ENCODE results near the gene NCOA1. TPM values are rescaled to one million over a fixed set of nuclear protein-coding genes. Genes with fewer than 3 reads are reported as not detected.

The NCOA1 gene
- total RNA-seq, 1 experiment from 2014 or later = 11.6 TPM

DNA sequence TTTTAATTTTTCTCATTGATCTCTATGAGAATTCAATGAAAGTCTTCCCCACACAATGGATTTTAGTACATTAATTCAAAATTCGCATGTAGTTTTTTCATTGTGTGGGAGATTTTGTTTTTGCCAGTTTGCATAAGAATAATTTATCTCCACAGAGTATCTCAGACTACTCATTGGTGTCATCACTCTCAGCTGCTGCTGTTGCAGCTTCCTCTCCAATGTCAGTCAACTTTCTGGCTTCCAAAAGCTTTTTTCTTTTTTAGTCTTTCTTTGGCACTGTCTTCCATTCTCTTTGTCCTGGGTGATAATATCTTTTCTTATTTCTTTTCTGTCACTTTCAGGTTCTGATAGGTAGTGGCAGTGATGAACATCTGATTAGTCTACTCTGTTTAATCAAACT, 251.7 kb downstream of the NCOA1 start:
- Histone ChIP-seq H3K9me2 (ENCODE audit: insufficient read depth) (no peaks in the 10 kb centered on the region), H4K20me1 (ENCODE audit: insufficient read depth) (no peaks in the 10 kb centered on the region), H3K9me3 (ENCODE audit: insufficient read depth, low read depth) (no peaks in the 10 kb centered on the region), H2AFZ (no peak overlapping the region), H3K4me1 (replicated peaks; ENCODE audit: insufficient read depth) (no peaks in the 10 kb centered on the region), H3K27me3 (ENCODE audit: insufficient read depth, low read depth) (no peaks in the 10 kb centered on the region), H3K4me2 (no peak overlapping the region), H3F3A (ENCODE audit: insufficient read depth, low read depth) (no peaks in the 10 kb centered on the region), H3K4me3 (no peak overlapping the region), H3K27ac (no peak overlapping the region), H3K36me3 (ENCODE audit: low read depth) (no peaks in the 10 kb centered on the region), H3K79me2 (ENCODE audit: low read depth) (no peaks in the 10 kb centered on the region)
- no peak for TF ChIP-seq EZH2 (IDR thresholded peaks at IDR 0.05; ENCODE audit: low read depth)
- TF ChIP-seq CTCF (conservative IDR thresholded peaks at IDR 0.05) = no peak
- BruUV-seq (replicated peaks) = no TSS peak
- intact Hi-C loops (cut with micrococcal nuclease; ENCODE audit: unreplicated experiment) = no loop called here
- no peak for DNase-seq
- ChIA-PET CTCF (interaction anchor here (0.9 kb wide), 1 partner anchor 83 kb away, joined by 3 read pairs; no protein-coding TSS in a partner anchor), POLR2A (ENCODE audit: unreplicated experiment) (no interaction called here)

DNA sequence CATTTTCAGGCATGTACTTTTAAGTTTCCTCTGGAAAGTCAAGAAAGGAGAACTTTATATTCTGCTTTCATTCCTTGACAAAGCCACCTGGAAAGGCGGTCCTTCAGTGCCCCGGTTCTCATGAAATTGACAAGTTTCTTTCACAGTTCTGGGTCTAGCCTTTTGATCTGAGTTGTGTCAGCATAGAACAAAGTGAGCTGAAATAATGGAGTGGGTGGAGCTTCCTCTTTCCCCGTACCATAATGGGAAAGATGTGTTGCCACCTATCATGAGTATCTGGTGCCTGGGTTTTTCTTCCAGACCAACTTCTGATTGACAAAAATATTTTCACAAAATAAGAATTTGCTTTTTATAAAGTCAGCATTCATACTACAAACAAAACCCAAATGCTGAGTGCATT, 252.9 kb downstream of the NCOA1 start:
- intact Hi-C loops (cut with micrococcal nuclease; ENCODE audit: unreplicated experiment) = no loop called here
- Histone ChIP-seq H3K4me1 (replicated peaks; ENCODE audit: insufficient read depth) (no peaks in the 10 kb centered on the region), H3K27ac (no peak overlapping the region), H4K20me1 (ENCODE audit: insufficient read depth) (no peaks in the 10 kb centered on the region), H3K9me2 (ENCODE audit: insufficient read depth) (no peaks in the 10 kb centered on the region), H3K79me2 (ENCODE audit: low read depth) (no peaks in the 10 kb centered on the region), H3F3A (ENCODE audit: insufficient read depth, low read depth) (no peaks in the 10 kb centered on the region), H3K36me3 (ENCODE audit: low read depth) (no peaks in the 10 kb centered on the region), H3K27me3 (ENCODE audit: insufficient read depth, low read depth) (no peaks in the 10 kb centered on the region), H3K4me3 (no peak overlapping the region), H2AFZ (no peak overlapping the region), H3K9me3 (ENCODE audit: insufficient read depth, low read depth) (no peaks in the 10 kb centered on the region), H3K4me2 (no peak overlapping the region)
- ChIA-PET POLR2A (ENCODE audit: unreplicated experiment) (interaction anchor here (0.7 kb wide), 1 partner anchor 160 kb away, joined by 5 read pairs; no protein-coding TSS in a partner anchor), CTCF (no interaction called here)
- TF ChIP-seq EZH2 (IDR thresholded peaks at IDR 0.05; ENCODE audit: low read depth) (no peak), CTCF (conservative IDR thresholded peaks at IDR 0.05) (no peak)
- DNase-seq = no peak
- no TSS peak for BruUV-seq (replicated peaks)

- Histone ChIP-seq H3F3A (ENCODE audit: insufficient read depth, low read depth) (no peaks in the 10 kb centered on the region), H3K36me3 (ENCODE audit: low read depth) (no peaks in the 10 kb centered on the region), H3K4me3 (no peak overlapping the region), H3K4me1 (replicated peaks; ENCODE audit: insufficient read depth) (no peaks in the 10 kb centered on the region), H2AFZ (no peak overlapping the region), H3K79me2 (ENCODE audit: low read depth) (no peaks in the 10 kb centered on the region), H4K20me1 (ENCODE audit: insufficient read depth) (no peaks in the 10 kb centered on the region), H3K27me3 (ENCODE audit: insufficient read depth, low read depth) (no peaks in the 10 kb centered on the region), H3K9me3 (ENCODE audit: insufficient read depth, low read depth) (no peaks in the 10 kb centered on the region), H3K27ac (no peak overlapping the region), H3K9me2 (ENCODE audit: insufficient read depth) (no peaks in the 10 kb centered on the region), H3K4me2 (no peak overlapping the region)
- DNase-seq = no peak
- no TSS peak for BruUV-seq (replicated peaks)
- intact Hi-C loops (cut with micrococcal nuclease; ENCODE audit: unreplicated experiment) = no loop called here
- CTCF ChIA-PET = no interaction called here
- no peak for TF ChIP-seq CTCF (conservative IDR thresholded peaks at IDR 0.05)
- POLR2A ChIA-PET (ENCODE audit: unreplicated experiment) = no interaction called here
Observed at GRCh38 chr2:24744356-24744755, 253.3 kb downstream of the NCOA1 start.
